Measurements from ENCODE around the gene LRMDA.

Gene LRMDA

DNA sequence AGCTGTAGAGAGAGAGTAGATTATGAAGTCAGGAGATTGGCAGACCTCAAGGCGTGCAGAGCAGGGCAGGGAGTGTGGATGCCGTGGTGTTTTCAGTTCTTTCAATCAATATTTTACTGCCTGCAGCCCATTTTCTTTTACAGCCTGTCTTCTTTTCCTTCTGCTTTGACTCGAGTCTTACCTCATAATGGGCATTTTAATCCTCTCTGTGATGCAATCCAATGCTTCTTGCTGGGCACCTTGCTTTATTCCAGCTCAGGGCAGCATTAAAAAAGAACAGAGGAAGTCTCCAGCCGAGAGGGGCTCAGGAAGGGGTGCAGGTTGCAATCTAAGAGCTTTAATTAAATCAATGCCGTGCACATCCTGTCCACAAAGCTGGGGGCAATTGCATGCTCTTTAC lies 839.0 kb downstream of the LRMDA start:
- DNase-seq (ENCODE audit: low spot score) = no peak

DNA sequence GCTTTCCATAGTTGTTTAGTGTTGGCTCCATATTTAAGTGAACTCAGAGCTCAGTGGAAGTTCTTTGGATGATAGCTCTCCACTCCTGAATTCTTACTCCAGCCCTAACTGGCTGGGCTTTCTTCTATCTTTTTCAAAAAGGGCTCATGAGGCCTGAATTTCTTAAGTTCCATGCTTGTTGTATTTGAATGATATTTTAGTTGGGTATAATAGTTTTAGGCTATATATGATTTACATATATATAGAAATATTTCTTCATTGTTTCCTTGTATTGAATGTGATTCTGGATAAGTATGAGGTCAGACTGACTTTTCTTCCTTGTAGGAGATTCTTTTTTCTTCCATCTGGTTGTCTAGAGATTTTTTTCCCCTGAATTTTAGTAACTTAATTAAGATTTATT lies 843.5 kb downstream of the LRMDA start:
- no peak for DNase-seq (ENCODE audit: low spot score)

DNA sequence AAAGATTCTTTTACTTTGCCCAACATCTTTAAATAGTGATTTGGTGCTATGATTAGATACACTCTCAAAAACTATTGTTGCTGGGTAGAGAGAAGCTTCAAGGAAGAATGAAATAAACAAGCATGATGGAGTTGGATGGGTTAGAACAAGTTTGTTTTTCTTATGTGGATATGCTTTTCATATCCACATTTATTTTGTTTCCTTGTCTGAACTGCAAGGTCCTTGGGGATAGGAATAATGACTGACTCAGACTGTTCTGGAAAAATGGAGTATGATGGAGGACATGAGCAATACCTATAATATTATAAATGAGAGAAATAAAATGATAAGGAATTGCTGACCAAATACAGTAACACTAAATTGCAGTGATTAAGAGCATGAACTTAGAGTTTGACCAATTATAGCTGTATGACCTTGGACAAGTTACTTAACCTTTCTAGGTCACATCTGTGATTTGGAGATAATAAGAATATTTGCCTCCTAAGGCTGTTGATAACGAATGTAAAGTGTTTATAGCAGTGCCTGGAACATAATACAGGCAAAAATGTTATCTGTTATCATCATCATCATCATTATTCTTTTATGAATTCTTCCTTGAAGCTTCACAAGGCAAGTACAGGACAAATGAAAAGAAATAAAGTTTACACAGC lies 847.5 kb downstream of the LRMDA start:
- DNase-seq (ENCODE audit: low spot score) = no peak

DNA sequence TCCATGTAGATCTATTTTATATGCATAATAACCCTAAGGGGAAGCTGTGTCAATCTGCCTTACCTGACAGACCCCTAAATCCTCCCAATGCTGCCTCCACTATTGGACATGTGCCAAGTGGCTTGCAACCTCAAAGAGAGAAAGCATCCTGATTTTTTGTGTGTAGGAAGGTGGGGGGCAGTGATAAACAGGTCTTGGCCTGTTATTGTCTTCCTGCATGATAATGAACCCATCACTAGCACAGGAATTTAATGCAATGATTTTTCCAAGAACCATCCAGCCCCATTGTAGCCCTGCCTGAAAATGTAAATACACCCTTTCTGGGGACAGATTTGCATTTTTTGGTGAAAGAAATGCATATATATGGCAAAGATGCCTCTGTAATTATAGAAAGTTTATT lies 850.2 kb downstream of the LRMDA start:
- no peak for DNase-seq (ENCODE audit: low spot score)

DNA sequence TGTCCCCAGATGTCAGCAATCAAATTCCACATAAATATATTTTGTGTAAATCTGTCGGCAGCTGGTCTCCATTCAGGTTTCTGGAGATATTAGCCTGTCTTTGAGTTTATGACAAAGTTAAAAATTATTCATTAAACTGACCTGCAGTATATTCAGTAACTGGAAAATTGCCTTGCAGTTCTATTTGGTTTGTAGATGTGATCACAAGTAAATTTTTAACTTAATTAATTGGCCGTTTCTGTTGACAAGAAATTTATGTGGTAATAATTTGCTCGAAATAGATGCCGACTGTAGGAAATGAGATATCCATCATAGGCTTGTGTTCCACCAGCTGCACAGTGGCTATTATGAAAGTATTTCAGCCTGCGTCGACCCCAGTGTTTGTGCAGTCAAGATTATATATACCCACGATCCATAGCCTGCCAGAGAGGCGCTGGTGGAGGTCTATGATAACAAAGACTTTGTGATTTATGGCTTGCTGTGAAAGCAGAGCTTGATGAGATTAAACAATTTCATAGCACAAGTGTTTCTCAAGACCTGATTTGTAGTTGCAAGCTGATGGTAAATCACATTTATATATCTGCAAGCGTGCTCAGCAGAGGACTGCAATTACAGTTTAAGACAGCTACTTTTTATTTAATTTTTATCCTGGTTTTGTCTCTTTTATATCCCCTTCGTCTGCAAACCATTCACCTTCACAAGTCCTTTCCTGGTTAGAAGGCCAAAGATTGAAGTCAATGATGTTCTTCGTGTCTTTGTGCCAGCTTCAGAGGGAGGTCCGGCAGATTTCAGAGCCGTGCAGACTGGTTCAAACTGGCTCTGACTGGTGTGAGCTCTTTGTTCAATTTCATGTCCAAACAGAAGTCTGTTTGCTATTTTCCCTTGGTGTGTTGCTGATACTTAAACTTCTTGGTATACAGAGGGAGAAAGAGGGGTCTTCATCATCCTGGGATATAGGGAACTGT lies 850.9 kb downstream of the LRMDA start:
- DNase-seq (ENCODE audit: low spot score) = no peak

DNA sequence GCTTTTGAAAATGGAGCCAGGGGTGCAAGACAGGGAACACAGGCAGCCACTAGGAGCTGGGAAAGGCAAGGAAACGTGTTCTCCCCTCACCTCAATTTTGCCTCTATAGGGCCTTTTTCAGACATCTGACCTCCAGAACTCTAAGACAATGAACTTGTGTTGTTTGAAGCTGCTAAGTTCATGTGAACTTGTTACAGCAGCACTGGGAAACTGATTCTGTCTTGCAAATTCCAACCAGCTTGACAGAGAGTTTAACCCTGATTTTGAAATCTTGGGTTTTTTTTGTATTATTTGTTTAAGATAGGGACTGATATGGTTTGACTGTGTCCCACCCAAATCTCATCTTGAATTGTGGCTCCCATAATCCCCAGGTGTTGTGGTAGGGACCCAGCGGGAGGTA lies 852.9 kb downstream of the LRMDA start:
- no peak for DNase-seq (ENCODE audit: low spot score)

DNA sequence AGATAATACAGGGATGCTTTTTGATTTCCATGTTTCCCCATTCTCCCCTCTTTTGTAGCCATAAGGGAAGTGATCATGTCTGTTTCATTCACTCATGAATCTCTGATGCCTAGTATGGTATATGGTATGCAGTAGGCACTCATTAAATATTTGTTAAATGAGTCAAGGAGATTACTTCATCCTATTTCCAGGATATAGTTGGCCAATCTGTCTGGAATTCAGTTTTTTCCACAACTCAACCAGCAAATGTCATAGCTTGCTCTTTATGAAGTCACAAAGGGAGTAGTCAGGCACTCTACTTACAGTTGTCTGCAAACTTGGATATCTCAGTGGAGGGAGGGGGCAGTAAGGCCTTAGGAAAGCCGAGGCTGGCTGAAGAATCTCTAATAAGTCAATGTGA lies 853.6 kb downstream of the LRMDA start:
- DNase-seq (ENCODE audit: low spot score) = peak; percentile 66

DNA sequence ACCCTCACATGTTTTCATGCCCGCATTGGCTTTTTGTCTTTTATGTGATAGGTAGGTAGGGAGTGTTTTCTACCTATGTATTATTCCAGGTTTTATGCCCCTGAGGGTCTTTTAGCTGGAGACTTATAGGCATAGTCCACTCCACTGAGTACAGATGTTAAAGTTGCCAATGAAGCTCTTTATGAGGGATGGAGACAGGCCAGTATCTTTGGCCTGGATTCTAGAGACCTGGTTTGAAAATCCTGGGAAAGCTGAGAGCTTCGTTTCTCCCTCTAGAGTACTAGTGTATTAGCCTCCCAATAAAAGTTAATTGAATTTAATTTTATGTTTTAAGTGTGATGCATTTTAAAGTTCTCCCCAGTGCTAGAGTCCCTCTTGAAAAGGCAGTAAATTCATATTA lies 854.1 kb downstream of the LRMDA start:
- DNase-seq (ENCODE audit: low spot score) = no peak

DNA sequence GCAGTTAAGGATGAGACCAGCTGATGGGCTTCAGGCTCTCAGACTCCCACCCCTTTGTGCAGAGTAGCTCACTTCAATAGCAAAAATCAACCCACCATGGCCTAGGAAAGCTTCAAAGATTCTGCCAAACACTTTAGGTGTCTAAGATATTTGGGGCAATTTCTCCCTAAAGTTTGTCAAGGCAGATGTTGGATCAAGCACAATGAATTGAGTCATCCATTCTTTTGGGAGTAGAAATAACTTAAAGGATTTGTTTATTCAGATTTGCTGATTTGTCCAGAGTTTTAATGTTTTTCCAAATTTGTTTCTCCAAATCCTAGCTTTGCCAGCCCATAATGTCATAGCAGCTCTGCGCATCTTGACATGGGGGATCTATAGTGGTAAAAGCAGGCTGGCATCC lies 855.1 kb downstream of the LRMDA start:
- peak; percentile 22 for DNase-seq (ENCODE audit: low spot score)

DNA sequence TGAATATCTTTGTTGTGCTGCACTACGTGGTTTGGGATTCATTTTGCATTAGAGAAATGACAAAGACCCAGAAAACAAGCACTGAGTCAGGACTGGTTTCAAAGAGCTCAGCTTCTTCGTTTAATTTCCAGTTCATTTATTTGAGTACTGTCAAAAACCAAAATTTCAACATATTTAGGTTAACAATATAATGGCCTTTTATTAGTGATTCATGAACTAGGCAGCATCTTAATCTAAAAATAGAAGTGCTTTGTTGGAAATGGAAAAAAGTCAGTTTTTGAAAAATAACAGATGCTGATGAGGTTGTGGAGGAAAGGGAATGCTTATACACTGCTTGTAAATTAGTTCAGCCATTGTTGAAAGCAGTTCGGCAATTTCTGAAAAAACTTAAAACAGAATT lies 856.4 kb downstream of the LRMDA start:
- DNase-seq (ENCODE audit: low spot score) = no peak

DNA sequence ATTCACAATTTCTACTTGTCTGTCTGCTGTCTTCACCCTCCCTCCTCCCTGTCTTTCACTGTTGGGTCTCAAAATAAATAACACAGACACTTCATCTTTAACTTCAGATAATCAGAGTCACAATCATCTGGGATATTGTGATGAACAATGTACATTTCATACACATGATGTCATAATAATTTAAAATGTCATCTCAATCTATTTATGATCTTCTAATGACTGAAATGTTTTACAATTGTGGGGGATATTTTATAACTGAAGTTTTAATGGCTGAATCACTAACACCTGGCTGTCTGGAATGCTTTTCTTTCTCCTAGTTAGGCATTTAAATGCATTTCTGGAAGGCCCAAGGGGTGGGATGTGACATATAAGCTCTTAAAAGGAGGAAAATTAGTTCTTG lies 859.8 kb downstream of the LRMDA start:
- DNase-seq (ENCODE audit: low spot score) = no peak

DNA sequence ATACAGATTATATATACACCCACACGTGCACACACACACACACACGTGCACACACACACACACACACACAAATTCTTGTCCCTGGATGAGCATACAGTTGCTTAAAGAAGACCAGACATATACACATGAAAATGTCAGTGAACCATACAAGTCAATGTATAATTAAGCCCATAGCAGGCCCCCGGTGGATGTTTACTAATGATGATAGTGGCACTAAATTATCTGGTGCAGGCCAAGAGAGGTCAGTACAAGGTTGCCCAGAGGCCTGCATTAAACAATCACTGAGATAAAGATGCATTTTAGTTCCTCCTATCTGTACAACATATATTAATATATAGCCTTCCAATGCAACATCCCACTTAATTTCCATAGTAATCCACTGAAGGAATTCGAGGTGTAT lies 860.5 kb downstream of the LRMDA start:
- DNase-seq (ENCODE audit: low spot score) = no peak

DNA sequence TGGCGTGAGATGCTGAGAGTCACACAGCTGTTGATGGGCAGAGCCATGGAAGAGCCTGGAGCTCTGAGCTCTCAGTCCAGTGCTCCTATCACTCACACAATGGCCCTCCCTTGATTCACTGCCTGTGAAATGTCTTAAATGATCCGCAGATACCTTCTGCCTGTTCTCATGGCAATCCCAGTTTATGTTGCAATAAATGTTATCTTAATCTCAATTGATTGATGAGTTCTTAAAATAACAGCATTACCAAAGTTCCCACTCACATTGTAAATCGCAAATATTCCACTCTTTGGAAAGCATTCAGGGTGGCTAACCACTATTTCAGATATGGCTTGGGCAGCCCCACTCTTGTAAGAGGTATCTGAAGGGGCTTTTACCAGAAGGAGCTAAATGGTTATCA lies 865.5 kb downstream of the LRMDA start:
- no peak for DNase-seq (ENCODE audit: low spot score)

DNA sequence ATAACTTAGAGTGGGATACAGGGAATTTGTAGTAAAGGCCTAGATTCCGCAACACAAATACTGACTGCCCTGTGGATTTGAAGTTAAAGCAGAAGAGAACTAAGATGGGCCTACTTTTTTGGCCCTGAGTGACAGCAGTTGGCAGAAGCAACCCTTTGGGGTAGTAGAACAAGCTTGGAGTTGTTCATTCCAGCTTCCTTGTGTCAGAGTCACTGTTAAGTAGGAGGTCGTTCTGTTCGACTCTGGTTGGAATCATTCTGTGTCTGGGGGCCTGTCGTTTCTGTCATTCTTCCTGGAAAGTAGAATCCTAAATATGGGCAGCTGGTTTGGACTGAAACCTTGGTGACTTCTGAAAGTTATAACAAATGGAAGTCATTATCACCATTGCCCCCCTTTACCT lies 865.9 kb downstream of the LRMDA start:
- no peak for DNase-seq (ENCODE audit: low spot score)

DNA sequence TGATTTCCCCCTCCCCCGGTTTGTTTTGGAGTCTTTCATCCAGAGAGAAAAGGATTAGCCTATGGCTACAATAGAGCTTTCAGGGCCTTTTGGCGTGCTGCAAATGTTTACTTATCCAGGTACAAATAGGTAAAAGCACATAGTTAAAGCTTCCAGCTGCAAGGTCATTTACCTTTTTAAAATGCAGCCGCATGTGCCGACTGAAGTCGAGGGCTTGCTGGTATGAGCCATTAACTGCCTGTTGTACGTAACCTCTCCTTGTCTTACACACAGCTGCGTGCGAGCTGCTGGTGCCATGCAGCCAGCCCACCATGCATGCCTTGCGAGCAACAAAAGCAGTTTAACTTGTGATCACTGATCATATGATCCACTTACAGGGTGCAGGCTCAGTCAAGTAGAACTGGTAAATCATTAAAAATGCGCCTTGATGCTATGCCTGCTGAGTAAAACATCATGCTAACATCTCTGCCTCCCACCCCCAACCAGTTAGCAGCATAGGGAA lies 866.4 kb downstream of the LRMDA start:
- no peak for DNase-seq (ENCODE audit: low spot score)

DNA sequence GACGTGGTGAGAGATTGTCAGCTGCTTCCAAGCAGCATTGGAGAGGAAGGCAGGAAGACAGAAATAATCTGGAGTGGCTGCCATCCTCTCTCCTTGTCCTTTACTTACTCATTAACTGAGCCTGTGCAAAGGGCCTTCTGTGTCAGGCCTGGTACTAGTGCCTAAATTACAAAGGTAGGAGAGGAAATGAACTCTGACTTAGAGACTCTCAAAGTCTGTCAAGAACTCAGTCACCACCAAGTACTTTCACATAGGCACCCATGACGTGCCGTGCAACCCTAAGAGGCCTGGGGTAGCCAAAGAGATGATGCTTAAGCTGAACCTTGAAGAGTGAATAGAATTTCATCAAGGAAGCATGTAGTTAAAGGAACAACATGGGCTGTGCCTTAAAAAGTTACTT lies 866.9 kb downstream of the LRMDA start:
- no peak for DNase-seq (ENCODE audit: low spot score)

DNA sequence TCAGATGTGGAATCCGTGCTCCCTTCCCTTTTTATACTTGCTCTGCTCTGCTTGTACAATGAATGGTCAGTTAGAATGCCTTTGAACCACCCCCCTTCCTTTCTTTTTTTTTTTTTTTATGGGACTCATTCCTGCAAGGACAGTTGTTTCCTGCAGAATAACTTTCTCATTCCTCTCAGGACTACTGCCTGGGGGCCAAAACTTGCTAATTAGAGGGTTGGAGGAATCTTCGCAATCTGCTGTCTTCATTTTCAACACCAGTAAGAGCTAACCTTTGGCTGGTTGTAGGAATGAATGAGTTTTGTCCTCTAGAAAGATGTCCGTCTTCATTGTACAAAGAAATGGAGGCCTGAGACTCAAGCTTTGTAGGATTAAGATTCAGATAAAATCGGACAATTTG lies 868.1 kb downstream of the LRMDA start:
- DNase-seq (ENCODE audit: low spot score) = no peak

DNA sequence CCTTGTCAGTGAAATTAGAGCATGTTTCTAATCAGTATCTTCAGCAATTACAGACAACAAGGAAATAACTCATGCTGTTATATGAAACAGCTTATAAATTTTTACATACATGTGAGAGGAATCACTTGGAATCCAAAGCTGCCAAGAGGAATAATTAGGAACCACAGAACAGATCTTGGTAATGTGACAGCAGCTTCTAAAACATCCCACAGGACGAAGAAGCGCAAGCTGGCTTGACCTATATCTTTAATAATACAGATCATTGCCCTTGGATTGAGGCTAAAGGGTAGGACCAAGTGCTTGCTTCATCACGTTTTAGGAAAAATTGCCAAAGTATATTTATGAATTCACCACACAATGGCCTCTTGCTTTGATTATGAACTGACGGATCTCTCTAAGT lies 869.8 kb downstream of the LRMDA start:
- DNase-seq (ENCODE audit: low spot score) = no peak

DNA sequence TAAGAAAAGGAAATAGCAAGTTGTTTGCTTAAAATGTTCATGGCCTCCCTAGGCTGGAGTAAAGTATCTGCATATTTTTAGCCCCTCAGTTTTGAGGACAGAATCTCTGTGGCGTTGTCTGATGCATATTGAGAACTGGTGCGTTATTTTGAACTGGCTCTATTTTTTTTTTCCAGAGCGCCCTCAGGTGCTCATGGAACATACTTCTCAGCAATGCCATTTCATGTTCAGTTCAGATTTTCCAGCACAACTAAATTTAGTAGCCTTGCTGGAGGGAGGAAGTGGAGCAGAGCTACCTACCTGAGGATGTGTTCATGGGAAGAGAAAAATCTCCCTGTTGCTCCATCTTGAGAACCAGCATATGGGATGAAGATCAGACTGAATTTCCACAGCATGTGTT lies 870.5 kb downstream of the LRMDA start:
- DNase-seq (ENCODE audit: low spot score) = no peak

DNA sequence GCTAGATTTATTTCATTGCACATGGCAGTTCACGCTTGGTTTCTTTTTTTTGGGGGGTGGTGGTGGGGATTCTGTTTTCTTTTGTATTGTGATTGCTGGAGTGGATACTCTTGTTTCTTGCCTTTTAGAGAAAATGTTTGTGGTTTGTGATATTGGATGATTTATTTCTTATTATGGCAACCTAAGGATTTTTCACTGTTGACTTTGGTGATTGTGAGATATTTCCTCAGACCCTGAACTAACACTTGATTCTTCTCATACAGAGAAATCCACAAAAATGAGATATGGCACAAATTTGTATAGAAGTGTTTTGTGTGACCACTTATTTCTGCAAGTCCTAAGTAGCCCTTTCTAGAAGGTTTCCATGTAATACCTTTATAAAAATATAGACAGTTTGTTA lies 871.1 kb downstream of the LRMDA start:
- no peak for DNase-seq (ENCODE audit: low spot score)

DNA sequence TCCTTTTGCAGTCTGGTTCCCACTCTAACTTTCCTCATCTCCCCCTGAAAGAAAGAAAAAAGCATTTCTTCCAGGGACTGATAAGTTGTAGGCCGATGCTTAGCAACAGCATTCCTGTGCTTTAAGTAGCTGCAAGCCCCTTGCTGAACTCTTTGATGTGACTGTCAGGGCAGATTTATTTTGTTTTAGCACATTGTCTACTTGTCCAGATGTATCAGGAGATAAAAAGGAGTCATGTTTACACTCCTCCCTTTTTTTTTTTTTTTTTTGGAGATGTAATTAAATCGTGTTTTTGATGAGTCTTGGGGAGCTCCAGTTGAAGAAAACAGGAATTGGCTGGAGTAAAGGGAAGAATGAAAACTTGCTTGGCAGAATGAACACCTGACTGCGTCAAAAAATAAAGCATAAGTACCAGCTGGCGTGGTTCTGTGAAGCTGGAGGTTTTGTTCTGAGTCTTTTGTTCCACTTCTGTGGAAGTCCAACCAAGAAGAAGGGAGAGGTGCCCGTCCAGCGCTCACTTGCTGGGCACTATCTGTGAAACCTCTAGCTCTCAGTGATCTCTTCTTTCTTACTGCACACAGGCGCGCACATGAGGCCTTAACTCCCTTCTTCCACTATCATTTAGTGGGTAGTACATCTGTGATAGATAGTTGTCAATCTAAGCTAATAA lies 871.7 kb downstream of the LRMDA start:
- DNase-seq (ENCODE audit: low spot score) = peak; percentile 15

DNA sequence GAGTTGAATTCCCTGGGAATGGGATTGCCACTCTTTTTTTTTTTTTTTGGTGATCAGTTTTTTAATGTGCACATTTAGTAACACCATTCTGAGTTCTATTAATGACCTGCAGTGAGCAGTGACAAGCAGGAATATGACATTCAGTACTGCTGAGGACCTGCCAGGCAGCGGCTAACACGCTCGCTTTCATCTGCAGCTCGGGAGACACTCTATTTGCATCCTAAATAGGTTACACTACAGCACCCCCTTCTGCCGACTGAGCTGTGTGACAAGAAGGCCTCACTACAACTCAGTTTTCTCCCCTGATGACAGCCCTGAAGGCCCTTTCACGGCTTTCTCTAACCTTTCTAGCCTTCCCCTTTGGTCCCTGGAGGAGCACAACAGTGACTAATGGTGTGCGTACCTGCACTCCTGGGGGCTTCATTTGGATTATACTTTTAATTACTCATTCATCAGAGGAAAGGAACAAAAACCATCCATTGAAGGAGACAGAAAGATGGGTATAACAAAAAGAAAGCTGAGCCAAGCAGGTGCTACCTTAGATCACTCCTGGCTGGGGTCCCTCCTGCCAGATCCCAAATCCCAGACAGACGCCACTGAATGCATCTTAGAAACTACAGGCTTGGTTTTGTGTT lies 872.4 kb downstream of the LRMDA start:
- peak; percentile 86 for DNase-seq (ENCODE audit: low spot score)

Measured in AG20443 (cell line).